Measurements from ENCODE around the gene GABRR2.
"Not testable (repeated sequence)": the region's sequence is repeated elsewhere in the genome, so short reads cannot be mapped to it uniquely, and the experiment has no call there.

The GABRR2 gene

DNA sequence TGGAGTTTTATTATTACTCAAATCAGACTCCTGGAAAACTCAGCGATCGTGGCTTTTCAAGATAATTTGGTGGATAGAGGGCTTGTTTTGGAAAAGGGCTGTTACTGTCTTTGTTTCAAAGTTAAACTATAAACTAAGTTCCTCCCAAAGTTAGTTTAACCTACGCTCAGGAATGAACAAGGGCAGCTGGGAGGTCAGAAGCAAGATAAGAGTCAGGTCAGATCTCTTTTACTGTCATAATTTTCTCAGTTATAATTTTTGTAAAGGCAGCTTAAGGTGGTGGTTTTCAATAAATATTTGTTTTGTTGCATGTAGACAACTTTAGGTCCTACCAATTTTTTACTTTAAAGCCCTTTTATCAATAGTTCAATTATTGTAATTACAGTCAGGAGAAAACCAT, 9.2 kb upstream of the GABRR2 start:
- no peak for DNase-seq (ENCODE audit: low read depth in 1 of 2, low spot score in 1 of 2)

DNA sequence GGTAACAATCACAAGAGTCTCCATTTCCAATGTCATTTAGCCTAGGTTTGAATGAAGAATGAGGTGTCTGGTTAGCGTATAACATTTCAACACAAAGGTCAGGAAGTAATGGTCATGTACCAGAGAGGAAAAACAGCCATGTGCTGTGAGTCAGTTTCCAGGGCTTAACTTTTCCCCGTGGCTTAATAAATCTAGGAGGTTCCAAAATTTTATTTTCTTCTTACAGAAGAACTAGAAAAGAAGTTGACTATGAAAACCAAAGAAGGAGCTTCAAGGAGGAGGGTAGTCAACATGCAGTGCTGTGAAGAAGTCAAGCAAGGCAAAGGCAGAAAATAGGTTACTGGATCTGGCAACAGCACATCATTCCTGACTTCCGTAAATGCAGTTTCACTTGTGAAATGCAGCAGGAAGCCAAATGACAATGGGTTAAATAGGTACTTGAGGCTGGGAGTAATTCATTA, 8.4 kb upstream of the GABRR2 start:
- no peak for DNase-seq (ENCODE audit: low read depth in 1 of 2, low spot score in 1 of 2)

DNA sequence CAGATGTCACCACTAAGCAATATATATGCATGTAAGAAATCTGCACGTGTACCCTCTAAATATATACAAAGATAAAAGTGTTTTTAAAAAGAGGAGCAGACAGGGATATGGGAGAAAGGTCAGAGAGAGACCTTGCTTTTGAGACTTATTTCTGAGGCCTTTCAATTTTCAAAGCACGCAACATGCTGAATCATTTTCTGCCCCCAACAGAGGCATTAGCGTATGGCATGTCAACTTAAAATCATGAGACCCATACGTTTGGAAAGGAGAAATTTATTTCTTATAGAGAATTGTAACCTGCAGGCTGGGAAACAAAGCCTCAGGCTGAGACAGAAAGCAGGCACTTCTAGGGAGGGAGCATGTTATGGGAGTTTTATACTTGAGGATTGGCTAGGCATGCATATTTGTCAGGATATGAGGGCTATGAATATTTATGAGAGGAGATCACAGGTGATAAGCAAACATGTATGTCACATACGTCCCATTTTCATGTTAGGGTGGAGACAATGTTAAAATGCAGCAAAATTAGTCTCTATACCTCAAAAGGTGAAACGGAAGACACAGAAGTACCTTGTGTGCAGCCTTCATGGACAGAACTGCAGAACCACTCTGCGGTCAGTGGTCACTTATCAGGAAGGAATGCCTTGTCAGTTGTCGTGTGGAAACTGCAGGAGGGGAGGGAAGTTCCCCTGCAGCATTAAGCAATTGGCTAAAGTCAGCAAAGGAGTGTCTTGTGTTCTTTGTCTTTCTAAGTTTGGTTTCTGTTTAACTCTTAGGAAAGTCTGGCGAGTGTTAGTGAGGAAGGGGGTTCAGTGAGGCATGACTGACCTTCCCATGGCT, 6.3 kb upstream of the GABRR2 start:
- DNase-seq (ENCODE audit: low read depth in 1 of 2, low spot score in 1 of 2): no peak

DNA sequence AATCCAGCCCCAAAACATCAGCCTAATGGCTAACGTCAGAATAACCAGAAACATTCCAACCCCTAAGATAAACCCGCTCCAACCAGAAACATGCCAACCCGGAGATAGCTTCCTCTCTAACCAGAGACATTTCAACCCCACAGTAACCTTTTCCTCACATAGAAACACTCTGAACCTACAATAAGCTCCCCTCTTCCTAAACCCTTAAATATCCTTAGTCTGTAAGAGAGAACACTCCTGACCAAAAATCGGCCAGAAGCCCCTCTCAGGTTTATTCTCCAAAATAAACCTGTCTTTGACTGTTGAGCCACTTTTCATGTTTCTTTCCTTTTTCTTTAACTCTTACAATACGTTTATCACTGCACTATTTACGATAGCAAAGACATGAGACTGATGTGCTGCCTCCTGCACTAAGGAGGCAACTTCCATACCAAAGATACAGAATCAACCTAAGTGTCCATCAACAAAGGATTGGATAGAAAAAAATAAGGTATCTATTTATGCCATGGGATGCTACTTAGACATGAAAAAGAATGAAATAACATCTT, 5.0 kb upstream of the GABRR2 start:
- no peak for DNase-seq (ENCODE audit: low read depth in 1 of 2, low spot score in 1 of 2)

DNA sequence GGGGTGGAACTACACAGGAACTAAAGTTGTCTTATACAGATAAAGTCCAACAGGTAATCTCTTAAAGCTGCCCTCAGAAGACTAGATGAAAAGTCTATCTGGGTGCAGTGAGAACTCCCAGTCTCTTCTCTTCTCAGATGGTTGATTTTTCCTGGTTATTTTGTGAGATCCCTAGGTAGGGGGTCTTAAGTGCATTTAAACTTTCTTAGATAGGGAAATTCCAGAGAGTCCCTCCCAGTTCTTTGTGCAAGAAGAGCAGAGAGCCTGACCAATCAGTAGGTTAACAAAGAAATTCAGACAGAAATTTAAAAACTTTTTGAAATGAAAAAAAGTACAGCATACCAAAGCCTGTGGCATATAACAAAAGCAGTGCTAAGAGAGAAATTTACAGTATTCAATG, 2.0 kb upstream of the GABRR2 start:
- DNase-seq (ENCODE audit: low read depth in 1 of 2, low spot score in 1 of 2): no peak

DNA sequence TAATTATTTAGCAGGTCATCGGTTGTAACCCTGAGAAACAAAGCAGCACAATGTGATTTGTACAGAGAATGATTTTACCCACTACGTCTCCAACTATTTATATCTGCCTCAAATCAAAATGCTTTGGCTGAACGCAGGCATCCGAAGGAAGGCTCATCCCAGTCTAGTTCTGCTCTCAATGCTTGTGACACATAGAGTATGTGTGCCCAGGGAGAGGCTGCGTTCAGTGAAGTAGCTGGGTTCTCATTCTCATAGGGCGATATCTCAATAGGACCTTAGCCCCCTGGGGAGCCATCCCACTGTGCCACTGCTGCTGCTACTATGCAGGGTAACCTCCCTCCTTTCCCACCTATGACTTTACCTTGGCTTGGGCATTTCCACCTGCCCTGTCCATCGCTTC, 407 bp downstream of the GABRR2 start:
- no peak for DNase-seq (ENCODE audit: low read depth in 1 of 2, low spot score in 1 of 2)

DNA sequence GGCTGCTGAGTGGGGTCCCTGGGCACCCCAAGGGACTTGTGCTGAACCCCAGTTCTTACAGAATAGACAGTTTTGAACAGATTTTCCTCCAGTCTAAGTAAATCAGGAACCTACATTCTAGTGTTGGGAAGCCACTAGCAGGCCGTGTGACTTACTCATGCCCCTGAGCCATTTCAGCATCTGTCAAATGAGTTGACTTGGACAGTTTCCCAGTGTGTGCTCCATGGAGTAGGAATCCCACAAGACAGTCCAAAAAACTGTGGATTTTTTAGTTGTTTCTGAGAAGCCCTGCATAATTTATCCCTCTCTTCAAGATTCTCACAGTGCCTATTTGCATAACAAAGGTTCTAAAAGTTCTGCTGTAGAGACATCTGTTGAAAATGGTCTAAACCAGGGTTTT, 2.1 kb downstream of the GABRR2 start:
- no peak for DNase-seq (ENCODE audit: low read depth in 1 of 2, low spot score in 1 of 2)

DNA sequence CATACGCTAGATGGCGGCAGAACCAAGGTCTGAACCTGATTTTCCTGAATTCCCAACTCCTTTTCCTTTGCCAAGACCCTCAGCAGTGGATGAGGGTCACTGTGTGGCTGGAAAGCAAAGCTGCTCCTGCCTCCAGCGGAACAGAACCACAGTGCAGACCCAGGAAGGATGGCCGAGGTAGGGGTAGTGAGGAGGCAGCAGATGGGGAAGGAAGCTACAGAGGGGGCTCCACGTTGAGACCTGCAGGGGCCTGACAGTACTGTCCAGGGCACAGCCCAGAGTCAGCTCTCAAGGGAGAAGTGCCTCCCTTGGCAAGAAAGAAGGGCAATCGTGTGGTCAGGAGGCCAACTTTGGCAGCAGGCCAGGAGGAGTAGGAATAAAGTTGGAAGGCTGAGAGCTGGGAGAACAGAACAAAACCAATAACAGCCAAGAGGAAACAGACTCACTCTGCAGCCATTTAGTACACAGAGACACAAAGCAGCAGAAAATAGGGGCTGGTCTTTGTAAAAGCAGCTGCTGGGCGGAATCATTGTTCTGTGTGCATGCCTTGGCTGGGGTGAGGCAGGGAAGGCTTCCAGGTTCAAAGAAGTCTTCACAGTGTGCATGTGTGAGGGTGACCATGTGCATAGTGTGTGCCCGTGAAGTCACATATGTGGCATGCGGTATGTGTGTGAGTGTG, 3.1 kb downstream of the GABRR2 start:
- no peak for DNase-seq (ENCODE audit: low read depth in 1 of 2, low spot score in 1 of 2)

DNA sequence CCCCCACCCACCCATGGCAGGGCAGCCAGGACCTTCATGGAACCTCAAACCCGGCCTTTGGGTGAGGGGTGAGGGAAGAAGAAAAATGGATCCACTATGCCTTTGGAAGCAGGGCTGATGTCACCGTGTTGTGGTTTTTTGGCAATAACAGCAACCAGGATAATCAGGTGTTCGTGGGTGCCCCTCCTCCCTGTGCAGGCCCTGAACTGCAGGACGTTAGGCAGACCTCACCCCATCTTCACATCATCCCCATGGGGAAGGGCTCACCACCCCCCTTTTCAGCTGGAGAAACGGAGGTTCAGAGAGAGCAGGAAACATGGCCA, 3.6 kb downstream of the GABRR2 start:
- no peak for DNase-seq (ENCODE audit: low read depth in 1 of 2, low spot score in 1 of 2)

DNA sequence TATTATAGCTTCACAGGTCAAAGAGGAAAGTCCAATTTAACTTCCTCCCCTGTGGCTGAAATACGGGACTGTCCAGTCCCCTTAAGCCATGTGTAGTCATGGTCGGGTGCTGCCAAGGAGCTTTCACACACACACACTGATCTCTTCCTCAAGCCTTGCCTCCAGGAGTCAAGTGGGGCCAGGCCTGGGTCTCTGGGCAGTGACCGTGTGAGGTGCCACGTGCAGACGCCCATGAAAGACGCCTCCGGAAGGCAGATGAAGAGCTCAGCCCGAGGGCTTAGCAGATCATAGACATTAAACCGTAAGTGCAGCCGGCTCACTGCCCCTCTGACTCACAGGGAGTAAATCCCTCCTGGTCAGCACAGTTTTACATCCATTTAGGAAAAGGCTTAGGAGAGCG, 4.2 kb downstream of the GABRR2 start:
- no peak for DNase-seq (ENCODE audit: low read depth in 1 of 2, low spot score in 1 of 2)

DNA sequence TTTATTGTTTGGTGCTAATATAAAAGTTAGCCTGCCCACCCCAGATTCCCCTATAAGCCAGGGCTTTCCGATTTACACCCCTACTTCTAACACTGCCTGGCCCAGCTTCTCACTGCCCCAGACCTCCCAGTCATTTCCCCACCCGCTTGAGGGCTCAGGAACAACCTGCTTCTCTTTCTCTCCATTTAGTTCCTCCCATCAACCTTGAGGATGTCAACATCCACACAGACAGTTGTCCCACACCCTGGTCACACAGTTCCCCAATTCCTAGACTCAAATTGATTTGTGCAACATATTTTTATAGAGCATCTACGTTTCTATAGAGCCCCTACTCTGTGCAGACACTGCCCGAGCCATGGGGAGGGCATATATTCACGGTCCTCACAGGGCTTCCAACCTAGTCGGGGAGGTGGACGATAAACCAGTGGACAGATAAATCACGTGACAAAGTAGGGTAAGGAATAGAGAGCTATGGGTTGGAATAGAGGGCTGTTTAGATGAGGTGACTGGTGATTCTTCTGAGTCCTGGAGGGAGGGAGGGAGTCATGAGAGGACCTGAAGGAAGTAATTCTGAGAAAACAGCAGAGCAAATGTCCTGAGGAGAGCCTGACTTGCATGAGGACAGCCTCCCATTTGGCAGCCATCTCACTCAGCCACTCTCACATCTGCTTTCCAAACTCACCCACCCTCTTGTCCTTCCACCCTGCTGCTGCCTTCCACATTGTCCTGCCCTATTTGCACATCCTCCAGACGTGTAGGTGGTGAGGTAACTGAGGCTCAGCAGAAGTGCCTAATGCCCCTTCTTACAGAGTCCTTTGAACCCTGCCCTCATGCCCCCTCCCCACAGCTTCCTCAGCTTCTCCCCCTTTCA, 6.3 kb downstream of the GABRR2 start:
- no peak for DNase-seq (ENCODE audit: low read depth in 1 of 2, low spot score in 1 of 2)

DNA sequence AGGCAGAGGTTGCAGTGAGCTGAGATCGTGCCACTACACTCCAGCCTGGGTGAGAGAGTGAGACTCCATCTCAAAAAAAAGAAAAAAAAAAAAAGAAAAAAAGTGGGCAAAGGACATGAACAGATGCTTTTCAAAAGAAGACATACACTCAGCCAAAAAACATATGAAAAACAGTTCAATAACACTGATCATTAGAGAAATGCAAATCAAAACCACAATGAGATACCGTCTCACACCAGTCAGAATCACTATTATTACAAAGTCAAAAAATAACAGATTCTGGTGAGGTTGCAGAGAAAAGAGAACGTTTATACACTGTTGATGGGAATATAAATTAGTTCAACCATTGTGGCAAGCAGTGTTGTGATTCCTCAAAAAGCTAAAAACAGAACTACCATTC, 10.6 kb downstream of the GABRR2 start:
- DNase-seq (ENCODE audit: low read depth in 1 of 2, low spot score in 1 of 2): not testable (repeated sequence)

DNA sequence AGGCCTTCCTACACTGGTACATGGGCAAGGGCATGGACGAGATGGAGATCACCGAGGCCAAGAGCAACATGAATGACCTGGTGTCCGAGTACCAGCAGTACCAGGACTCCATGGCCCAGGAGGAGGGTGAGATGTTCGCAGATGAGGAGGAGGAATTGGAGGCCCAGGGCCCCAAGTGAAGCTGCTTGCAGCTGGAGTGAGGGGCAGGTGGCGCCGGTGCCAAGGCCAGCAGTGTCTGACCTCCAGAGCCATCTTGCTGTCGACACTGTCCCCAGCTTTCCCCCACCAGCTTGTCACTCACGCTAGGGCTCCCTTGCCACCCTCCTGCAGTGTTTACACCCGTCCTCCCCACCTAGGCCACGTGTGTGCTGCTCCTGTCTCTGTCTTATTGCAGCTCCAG, 12.2 kb downstream of the GABRR2 start:
- DNase-seq (ENCODE audit: low read depth in 1 of 2, low spot score in 1 of 2): no peak

DNA sequence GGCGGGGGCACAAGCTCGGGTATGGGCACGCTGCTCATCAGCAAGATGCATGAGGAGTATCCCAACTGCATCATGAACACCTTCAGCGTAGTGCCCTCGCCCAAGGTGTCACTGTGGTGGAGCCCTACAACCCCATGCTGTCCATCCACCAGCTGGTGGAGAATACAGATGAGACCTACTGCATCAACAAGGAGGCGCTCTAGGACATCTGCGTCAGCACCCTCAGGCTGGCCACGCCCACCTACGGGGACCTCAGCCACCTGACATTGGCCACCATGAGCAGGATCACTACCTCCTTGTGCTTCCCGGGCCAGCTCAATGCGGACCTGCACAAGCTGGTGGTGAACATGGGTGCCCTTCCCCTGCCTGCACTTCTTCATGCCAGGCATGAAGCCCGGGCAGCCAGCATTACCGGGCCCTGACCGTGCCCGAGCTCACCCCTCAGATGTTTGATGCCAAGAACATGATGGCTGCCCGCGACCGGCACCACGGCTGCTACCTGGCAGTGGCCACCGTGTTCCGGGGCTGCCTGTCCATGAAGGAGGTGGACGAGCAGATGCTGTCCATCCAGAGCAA, 12.8 kb downstream of the GABRR2 start:
- DNase-seq (ENCODE audit: low read depth in 1 of 2, low spot score in 1 of 2): no peak

DNA sequence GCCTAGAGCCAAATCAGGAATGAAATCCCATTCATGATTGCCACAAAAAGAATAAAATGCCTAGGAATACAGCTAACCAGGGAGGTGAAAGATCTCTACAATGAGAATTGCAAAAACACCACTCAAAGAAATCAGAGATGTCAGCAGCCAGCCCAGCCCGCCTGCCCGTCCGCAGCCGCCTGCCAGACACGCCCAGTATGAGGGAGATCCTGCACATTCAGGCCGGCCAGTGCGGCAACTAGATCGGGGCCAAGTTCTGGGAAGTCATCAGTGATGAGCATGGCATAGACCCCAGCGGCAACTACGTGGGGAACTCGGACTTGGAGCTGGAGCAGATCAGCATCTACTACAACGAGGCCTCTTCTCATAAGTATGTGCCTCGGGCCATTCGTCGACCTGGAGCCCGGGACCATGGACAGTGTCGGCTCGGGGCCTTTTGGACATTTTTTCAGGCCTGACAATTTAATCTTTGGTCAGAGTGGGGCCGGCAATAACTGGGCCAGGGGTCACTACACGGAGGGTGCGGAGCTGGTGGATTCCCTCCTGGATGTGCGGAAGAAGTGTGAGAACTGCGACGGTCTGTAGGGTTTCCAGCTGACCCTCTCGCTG, 13.4 kb downstream of the GABRR2 start:
- no peak for DNase-seq (ENCODE audit: low read depth in 1 of 2, low spot score in 1 of 2)

DNA sequence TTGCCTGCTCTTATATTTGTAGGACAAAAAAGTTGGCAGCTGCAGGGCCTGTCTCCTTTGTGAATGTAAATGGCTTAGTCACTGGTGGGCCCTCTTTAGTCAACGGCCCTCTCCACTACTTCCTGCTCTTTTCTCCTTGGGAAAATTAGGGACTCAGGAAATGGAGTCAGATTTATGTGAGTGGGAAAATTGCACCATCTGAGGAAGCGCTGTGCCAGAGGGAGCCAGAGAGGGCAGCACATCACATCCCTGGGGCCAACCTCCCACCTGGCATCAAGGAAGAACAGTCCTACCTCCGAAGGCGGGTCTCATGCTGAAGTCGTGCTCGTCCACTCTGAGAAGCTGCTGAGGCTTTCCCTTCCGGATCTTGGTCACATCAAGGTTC, 15.6 kb downstream of the GABRR2 start:
- no peak for DNase-seq (ENCODE audit: low read depth in 1 of 2, low spot score in 1 of 2)

DNA sequence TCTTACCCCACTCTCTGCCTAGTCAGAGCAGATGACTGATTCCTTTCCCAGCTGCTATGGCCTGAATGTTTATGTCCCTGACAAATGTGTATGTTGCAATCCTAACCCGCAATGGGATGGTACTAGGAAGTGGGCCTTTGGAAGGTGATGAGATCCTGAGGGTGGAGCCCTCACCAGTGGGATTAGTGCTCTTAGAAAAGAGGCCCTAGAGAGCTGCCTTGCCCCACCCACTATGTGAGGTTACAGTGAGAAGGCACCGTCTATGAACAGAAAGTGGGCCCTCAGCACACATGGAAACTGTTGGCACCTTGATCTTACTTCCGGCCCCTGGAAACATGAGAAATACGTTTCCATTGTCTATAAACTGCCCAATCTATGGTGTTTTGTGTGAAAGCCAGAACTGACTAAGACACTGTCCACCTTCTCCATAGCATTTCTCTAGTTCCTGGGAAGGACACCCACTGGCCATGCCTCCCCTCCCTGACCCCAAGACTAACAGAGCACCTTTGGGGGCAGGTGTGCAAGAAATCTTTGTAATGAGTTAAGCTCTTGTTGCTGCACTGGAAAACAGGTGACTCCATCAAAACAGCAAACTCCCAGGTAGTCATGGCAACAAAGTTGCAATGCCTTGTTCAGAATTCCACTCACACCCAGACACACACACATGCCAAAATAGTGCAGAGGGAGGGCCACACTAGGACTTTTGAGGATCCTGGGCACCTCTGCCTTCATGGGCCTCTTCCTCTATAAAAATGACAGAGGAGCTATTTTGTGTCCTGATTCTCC, 16.2 kb downstream of the GABRR2 start:
- DNase-seq (ENCODE audit: low read depth in 1 of 2, low spot score in 1 of 2): peak in 1 of 2 donors; percentile 14

DNA sequence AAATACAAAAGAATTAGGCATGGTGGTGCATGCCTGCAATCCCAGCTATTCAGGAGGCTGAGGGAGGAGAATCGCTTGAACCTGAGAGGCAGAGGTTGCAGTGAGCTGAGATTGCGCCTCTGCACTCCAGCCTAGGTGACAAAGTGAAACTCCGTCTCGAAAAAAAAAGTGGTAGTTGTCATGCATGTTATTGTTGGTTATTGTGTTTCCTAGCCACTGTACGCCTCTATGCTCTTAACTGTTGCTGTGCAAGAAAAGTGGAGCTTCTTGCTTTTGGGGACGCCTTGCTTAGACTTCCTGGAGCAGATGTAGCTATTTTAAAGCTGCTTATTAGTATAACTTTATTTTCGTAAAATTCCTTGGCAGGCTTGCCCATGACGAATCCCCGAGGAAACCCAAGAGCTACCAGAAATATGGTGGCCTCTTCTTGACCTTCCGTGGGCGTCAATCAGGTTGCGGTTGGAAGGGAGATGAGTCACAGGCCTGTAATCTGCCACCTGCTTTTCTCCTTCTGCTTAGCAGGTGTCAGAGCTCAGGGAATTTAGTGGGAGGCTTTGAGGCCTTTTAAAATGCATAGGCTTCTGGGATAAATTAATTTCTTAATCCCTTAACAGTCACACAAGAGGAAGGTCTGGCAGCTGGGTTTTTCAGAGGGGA, 17.3 kb downstream of the GABRR2 start:
- DNase-seq (ENCODE audit: low read depth in 1 of 2, low spot score in 1 of 2): peak; percentile 20 to 45

DNA sequence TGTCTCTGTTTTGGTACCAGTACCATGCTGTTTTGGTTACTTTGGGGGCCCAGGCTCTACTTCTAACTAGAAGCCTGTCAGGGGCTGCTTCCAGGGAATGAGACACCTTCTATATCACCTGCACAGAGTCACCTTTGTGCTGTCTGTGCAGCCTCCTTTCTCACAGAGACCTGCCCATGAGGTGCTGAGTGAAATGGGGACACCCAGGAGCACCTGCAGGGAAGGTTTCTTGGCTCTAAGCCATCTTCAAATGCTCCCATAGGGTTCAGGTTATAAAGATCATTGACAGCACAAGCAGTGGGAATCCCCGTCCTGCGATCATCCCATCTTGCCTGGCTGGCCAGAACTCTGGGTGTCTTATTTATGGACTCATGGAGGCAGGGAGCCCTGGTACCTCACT, 19.1 kb downstream of the GABRR2 start:
- no peak for DNase-seq (ENCODE audit: low read depth in 1 of 2, low spot score in 1 of 2)

DNA sequence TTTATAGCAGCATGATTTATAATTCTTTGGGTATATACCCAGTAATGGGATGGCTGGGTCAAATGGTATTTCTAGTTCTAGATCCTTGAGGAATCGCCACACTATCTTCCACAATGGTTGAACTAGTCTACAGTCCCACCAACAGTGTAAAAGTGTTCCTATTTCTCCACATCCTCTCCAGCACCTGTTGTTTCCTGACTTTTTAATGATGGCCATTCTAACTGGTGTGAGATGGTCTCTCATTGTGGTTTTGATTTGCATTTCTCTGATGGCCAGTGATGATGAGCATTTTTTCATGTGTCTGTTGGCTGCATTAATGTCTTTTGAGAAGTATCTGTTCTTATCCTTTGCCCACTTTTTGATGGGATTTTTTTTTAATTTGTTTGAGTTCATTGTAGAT, 20.0 kb downstream of the GABRR2 start:
- not testable (repeated sequence) for DNase-seq (ENCODE audit: low read depth in 1 of 2, low spot score in 1 of 2)

Data from activated CD4-positive, alpha-beta T cell treated with anti-CD3 and anti-CD28 coated beads, Interleukin-2, amount 50 U/mL, for 24 hours (primary cell).